Adrenal gland (tissue), 5 donors: ENCODE data around the gene THBS2.

Experiments
- CTCF ChIP-seq, 6 experiments: fragments of 450-650 bp in 4 of 6; fragments of 200-600 bp in 2 of 6; sonication (generic) in 1 of 6; IDR thresholded peaks; 1 replicate in 5 of 6; 2 replicates in 1 of 6; pipeline versions ENCODE4 v1.5.1 to v1.8.0; 2016 to 2021; ENCODE audit warnings: antibody characterized with exemption in 6 of 6, mild to moderate bottlenecking in 2 of 6, moderate library complexity in 1 of 6
- POLR2A ChIP-seq, 2 donors: fragments of 450-650 bp; IDR thresholded peaks; one replicate each; pipeline ENCODE4 v1.6.1; 2017; ENCODE audit warnings: antibody characterized with exemption in 2 of 2, mild to moderate bottlenecking in 2 of 2, moderate library complexity in 1 of 2
- donor health status: DM: no; HTN: no; CAD: no.

- TF ChIP-seq CTCF (IDR thresholded peaks at IDR 0.05) (no peak), POLR2A (IDR thresholded peaks at IDR 0.05) (no peak)
Observed at GRCh38 chr6:169277619-169278018, 24.0 kb upstream of the THBS2 start.
